MCF 10A (cell line): ENCODE measurements around the gene CRABP1. TPM values are rescaled to one million over a fixed set of nuclear protein-coding genes. Genes with fewer than 3 reads are reported as not detected.

Experiments
- BruUV-seq: library from RNA; stranded (reverse); fragments of 400-500 nt; replicated peaks from 2 replicates; lab custom pipeline; 2021; lab: Mats Ljungman, UMichigan
- CTCF ChIA-PET: fragments of 300-600 bp; sonication (Branson Sonifier 250); formaldehyde crosslinking; extraction: SDS; loops from one replicate; lab custom pipeline; 2021; ENCODE audit warnings: antibody characterized with exemption, inconsistent platforms; lab: Yijun Ruan, JAX
- POLR2A ChIA-PET: fragments of 300-600, 350-650 bp; sonication (Branson Sonifier 250); formaldehyde crosslinking; extraction: SDS; loops from one replicate; lab custom pipeline; 2020; ENCODE audit warnings: antibody characterized with exemption, inconsistent platforms; lab: Yijun Ruan, JAX
- DNase-seq: peaks from one replicate; pipeline ENCODE4 v3.0.0-alpha.2; 2018; ENCODE audit not compliant: unreplicated experiment
- H3K27ac Mint-ChIP-seq: one replicate; pipeline ENCODE4 v1.8.0; 2022; ENCODE audit warnings: mild to moderate bottlenecking, low read depth, mixed read lengths; ENCODE audit not compliant: unreplicated experiment
- H3K27me3 Mint-ChIP-seq: one replicate; pipeline ENCODE4 v1.8.0; 2022; ENCODE audit warnings: mixed read lengths; ENCODE audit not compliant: insufficient read depth, unreplicated experiment
- H3K36me3 Mint-ChIP-seq: one replicate; pipeline ENCODE4 v1.8.0; 2022; ENCODE audit warnings: mild to moderate bottlenecking, moderate library complexity, mixed read lengths; ENCODE audit not compliant: insufficient read depth, unreplicated experiment
- H3K4me1 Mint-ChIP-seq: one replicate; pipeline ENCODE4 v1.8.0; 2022; ENCODE audit warnings: mixed read lengths; ENCODE audit not compliant: insufficient read depth, unreplicated experiment
- H3K4me3 Mint-ChIP-seq: one replicate; pipeline ENCODE4 v1.8.0; 2022; ENCODE audit warnings: mild to moderate bottlenecking, moderate library complexity, mixed read lengths; ENCODE audit not compliant: unreplicated experiment
- H3K9me3 Mint-ChIP-seq: one replicate; pipeline ENCODE4 v1.8.0; 2022; ENCODE audit warnings: mixed read lengths; ENCODE audit not compliant: unreplicated experiment
- CTCF ChIP-seq: fragments of 200-600 bp; IDR thresholded peaks from one replicate; pipeline ENCODE4 v1.8.0; 2022; ENCODE audit warnings: antibody characterized with exemption, mild to moderate bottlenecking; ENCODE audit not compliant: unreplicated experiment
- intact Hi-C: fragments of 100-400 bp; cut with micrococcal nuclease; formaldehyde crosslinking; loops from 2 replicates; pipeline ENCODE4 v1.14.1; 2022
- total RNA-seq: library from RNA; stranded (reverse); gene quantifications from 2 replicates; pipeline ENCODE4 v1.2.3, GENCODE V29; 2022

Gene CRABP1
- total RNA-seq, 1 experiment from 2014 or later = not detected

GRCh38 chr15:78307976-78308375, 32.2 kb upstream of the CRABP1 start:
- CTCF ChIA-PET = interaction anchor here (0.6 to 13.1 kb wide), 20 partner anchors 9 to 1900 kb away, joined by 3 to 222 read pairs (median 4); partner anchors contain the start of genes IREB2 and SKIC8

GRCh38 chr15:78308422-78309032, 31.6 kb upstream of the CRABP1 start:
- no peak overlapping the region for H3K27ac Mint-ChIP-seq
- H3K36me3 Mint-ChIP-seq = no peaks in the 10 kb centered on the region
- intact Hi-C loops = loop anchor here (1.0 to 5.0 kb wide), 5 partner anchors 107 to 399 kb away; partner anchors contain the start of gene IREB2
- DNase-seq = peak; percentile 68
- ChIA-PET POLR2A (no interaction called here), CTCF (interaction anchor here (0.6 to 13.1 kb wide), 31 partner anchors 9 to 1899 kb away, joined by 3 to 222 read pairs (median 4); partner anchors contain the start of gene SKIC8)
- no TSS peak for BruUV-seq
- peak; percentile 90 for TF ChIP-seq CTCF
- H3K27me3 Mint-ChIP-seq = no peaks in the 10 kb centered on the region
- no peak overlapping the region for H3K4me3 Mint-ChIP-seq
- H3K9me3 Mint-ChIP-seq = no peaks in the 10 kb centered on the region
- H3K4me1 Mint-ChIP-seq = no peaks in the 10 kb centered on the region

More at GRCh38 chr15:78307976-78308375, 32.2 kb upstream of the CRABP1 start:
- Mint-ChIP-seq H3K4me3 (no peak overlapping the region), H3K9me3 (no peaks in the 10 kb centered on the region), H3K36me3 (no peaks in the 10 kb centered on the region), H3K27me3 (no peaks in the 10 kb centered on the region), H3K27ac (no peak overlapping the region), H3K4me1 (no peaks in the 10 kb centered on the region)
- BruUV-seq = no TSS peak
- DNase-seq = no peak
- TF ChIP-seq CTCF = no peak
- POLR2A ChIA-PET = no interaction called here
- intact Hi-C loops = loop anchor here (1.0 to 5.0 kb wide), 5 partner anchors 107 to 399 kb away; partner anchors contain the start of gene IREB2

GRCh38 chr15:78311292-78311691, 28.9 kb upstream of the CRABP1 start:
- intact Hi-C loops = no loop called here
- H3K4me1 Mint-ChIP-seq = no peaks in the 10 kb centered on the region

More at GRCh38 chr15:78311292-78311691, 28.9 kb upstream of the CRABP1 start:
- Mint-ChIP-seq H3K36me3 (no peaks in the 10 kb centered on the region), H3K27me3 (no peaks in the 10 kb centered on the region), H3K9me3 (no peaks in the 10 kb centered on the region), H3K27ac (no peak overlapping the region), H3K4me3 (no peak overlapping the region)
- ChIA-PET CTCF (interaction anchor here (0.6 to 13.1 kb wide), 4 partner anchors 71 to 441 kb away, joined by 3 to 222 read pairs (median 4); no protein-coding TSS in a partner anchor), POLR2A (interaction anchor here (1.1 to 2.5 kb wide), 2 partner anchors 12 to 107 kb away, joined by 3 to 10 read pairs; partner anchors contain the start of gene SKIC8)
- no TSS peak for BruUV-seq
- TF ChIP-seq CTCF = no peak
- no peak for DNase-seq
